NCI-H510A treated with DMSO at 0.1 percent for 48 hours (cell line): ENCODE measurements around the gene RCBTB1.
"Not testable (repeated sequence)": the region's sequence is repeated elsewhere in the genome, so short reads cannot be mapped to it uniquely, and the experiment has no call there.

ENCODE experiments used
- DNase-seq: peaks from one replicate; lab custom pipeline; 2025; lab: John Stamatoyannopoulos, UW

RCBTB1 gene

DNA sequence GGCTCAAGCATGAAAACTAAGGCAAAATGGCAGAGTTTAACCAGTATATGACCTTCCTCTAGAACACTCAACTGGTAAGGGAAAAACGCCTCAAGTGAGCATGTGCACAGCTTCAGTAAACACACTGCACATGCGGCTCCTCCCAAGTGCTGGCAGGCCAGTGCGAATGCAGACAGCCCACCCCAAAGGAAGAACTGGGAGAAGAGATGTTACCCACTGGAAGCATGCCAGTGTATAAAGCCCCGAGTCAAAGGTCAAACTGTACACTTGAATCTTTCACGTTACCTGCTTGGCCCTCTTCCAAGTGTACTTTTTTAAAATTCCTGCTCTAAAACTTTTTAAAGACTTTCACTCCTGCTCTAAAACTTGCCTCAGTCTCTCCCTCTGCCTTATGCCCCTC, 19.2 kb upstream of the RCBTB1 start:
- DNase-seq: no peak

DNA sequence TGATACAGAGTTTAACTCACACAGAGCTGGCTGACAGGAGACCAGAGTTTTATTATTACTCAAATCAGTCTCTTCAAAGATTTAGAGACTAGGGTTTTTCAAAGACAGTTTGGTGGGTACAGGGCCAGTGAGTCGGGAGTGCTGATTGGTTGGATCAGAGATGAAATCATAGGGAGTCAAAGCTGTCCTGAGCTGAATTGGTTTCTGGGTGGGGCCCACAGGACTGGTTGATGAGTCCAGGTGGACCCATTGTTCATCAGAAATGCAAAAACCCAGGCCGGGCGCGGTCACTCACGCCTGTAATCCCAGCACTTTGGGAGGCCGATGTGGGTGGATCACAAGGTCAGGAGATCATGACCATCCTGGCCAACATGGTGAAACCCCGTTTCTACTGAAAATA, 17.3 kb upstream of the RCBTB1 start:
- not testable (repeated sequence) for DNase-seq

DNA sequence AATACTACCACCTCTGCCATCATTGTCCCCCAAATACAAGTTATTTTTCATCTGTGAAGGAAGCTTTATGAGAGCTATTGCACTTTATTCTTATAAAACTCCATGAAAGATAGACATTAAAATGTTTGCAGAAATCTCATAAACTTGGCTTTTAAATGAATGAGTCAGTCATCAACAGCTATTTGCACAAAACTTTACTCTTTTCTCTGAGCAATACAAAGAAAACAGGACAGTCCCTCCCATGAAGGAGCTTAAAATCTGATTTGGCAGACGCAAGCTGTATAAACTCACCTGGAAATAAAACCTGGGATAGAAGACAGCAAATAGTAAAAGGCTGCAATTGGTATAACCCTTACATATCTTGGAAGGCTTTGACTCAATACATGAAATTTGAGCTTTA, 16.6 kb upstream of the RCBTB1 start:
- no peak for DNase-seq

DNA sequence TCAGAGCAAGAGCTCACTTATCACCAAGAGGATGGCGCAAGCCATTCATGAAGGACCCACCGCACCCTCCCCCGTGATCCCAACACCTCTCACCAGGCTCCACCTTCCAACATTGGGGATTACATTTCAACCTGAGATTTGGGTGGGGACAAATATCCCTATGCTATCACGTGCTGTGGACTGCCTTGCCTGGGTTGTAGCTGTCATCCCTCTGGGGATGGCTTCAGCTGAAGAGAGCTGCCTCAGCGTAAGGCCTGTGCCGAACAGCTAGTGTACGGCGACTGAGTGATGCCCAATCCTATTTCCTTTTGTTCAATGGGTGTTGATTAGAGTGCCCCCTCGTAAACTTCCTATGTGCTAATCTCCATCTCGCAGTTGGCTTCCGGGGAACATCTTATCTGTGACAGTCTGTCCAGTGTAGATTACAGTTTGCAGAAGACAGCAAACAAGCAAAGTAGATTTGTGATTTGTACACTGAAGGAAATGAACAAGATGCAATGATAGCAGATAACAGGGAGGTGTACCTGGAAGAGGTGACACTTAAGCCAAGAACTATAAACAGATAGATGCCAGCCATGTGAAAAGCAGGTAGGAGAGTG, 11.8 kb upstream of the RCBTB1 start:
- DNase-seq: no peak

DNA sequence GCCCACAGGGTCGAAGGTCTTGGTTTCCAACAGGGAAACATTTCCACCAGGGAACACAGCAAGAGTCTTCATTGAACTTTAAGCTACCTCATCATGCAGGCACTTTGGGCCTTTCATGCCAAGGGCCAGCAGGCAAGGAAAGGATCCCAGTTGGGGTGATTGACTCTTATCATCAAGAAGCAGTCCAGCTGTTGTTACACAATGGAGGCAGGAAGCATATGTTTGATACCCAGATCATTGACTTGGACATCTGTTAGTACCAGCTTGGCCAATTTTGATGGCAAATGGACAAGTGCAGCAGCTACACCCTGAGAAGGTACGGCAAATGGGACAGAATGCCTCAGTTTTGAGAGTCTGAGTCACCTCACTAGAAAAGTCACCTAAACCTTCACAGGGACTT, 10.9 kb upstream of the RCBTB1 start:
- no peak for DNase-seq

DNA sequence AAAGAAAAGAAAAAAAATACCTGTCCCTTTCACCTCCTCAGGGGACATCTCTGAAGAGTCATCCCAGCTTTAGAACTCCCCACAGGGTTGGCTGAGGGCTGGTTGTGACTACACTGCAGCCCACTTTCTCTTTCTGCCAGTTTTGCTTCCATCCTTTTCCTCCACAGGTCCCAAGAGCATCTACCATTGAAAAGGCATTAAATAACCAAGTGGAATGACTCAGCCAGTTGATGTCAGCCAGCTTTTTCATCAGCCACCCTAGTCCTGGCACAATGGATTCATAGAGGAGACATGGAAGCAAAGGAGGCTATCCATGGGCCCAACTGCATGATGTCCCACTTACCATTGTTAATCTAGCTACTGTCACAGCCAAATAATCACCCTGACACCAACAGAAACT, 9.2 kb upstream of the RCBTB1 start:
- DNase-seq: no peak

DNA sequence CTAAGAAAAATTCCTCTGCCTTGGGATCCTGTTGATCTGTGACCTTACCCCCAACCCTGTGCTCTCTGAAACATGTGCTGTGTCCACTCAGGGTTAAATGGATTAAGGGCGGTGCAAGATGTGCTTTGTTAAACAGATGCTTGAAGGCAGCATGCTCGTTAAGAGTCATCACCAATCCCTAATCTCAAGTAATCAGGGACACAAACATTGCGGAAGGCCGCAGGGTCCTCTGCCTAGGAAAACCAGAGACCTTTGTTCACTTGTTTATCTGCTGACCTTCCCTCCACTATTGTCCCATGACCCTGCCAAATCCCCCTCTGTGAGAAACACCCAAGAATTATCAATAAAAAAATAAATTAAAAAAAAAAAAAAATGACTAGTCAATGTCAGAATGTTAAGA, 8.5 kb upstream of the RCBTB1 start:
- not testable (repeated sequence) for DNase-seq

DNA sequence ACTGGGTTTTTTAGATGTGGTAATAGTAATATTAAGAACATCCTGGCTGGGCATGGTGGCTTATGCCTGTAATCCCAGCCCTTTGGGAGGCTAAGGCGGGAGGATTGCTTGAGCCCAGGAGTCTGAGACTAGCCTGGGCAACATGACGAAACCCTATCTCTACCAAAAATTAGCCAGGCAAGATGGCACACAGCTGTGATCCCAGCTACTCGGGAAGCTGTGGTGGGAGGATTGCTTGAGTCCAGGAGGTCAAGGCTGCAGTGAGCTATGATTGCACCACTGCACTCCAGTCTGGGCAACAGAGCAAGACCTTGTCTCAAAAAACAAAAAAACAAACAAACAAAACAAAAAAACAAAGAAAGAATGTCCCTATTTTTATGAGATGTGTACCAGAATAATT, 5.4 kb upstream of the RCBTB1 start:
- DNase-seq: not testable (repeated sequence)

DNA sequence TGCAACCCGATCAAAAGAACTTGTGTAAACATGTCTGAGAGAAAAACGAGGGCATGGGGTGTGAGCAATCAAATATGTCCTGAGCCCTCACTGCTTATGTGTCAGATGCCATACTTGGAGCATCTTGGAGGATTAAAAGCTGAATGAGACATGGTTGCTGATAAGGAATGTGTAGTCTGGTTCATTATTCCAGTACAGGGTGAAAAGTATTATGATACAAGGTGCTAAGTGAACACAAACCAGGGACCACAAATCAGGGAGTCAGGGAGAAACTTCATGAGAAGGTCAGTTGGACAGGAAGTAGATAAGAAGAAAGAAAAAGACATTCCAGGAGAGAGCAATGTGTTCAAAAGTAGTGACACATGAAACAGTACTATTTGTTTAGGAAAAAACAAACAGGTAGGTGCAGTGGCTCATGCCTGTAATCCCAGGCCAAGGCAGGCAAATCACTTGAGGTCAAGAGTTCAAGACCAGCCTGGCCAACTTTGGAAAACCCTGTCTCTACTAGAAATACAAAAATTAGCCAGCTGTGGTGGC, 2.0 kb upstream of the RCBTB1 start:
- DNase-seq: no peak

DNA sequence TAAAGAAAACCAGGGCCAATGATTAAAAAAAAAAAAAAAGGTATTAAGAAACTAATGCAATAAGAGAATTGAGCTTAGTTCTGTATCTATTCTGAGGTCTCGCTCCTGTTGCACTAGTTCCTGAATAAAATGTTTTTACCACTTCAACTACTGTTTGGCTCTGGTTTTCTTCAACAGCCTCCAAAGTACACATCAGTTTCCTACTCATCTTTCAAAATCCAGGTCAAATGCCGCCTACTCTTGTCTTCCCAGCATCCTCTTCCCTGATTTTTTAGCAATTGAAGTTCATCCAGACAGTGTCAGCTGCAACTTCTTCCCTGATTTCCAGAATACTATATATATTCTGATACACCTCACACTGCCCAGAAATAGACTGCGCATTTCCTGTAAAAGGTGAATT, 1.4 kb upstream of the RCBTB1 start:
- DNase-seq: peak; percentile 3

DNA sequence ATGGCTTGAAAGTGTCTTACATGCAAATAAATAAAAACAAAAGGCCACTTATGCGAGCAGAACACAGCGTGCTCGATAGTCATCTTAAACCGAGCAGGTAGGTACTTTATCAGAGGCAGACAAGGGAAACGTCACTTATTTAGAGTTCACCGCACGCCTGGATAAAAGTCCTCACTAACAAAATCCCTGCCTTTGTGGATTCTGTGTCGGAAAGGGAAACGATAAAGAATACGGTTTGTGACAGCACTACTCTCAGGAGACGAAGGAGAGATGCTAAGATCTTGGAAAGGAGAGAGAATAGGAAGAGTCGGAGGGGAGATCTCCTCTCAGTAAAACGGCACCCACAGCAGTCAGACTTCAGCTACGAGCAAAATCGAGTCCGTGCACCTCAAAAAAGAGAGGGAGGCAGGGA, 581 bp downstream of the RCBTB1 start:
- DNase-seq: peak; percentile 21

DNA sequence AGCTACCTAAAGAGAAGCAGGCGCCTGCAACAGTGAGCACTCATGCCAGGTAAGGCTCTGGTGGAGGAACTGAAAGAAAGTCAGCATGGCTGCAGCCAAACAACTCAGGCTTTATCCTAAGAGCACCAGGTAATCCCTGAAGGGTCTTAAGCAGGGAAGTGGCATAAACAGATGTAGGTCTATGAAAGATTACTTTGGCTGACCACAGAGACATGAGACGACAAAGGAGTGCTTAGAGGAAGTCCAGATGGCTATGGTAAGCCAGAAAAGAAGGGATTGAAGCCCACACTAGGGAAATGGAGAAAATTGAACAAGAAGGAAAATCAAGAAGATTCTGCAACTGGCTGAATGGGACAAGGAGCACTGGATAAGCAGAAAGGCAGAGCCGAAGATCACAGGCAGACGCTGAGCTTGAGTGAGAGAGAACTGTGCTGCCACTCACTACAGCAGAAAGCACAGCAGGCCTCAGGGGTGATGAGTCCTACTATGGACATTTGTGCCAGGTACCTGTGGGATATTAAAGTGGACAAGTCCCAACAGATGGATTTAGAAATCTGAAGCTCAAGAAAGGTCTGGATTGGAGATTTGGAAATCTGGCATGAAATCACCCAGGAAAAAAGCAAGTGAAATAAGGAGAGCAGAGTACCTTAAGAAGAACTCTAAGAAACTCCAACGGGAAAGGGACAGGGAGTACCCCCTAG, 4.2 kb downstream of the RCBTB1 start:
- DNase-seq: no peak

DNA sequence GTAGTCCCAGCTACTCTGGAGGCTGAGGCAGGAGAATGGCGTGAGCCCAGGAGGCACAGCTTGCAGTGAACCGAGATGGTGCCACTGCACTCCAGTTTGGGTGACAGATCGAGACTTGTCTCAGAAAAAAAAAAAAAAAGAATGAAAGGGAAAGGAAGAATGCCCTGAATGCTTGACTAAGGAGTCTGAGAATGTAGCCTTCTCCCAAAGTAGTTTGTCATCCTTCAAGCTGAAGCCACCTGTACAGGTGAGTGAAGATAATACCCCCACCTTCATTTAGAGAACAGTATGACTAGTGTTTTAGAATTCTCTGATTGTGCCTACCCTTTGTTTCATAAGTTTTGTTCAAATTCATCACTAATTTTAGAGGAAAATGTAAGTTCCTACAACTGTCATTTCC, 5.9 kb downstream of the RCBTB1 start:
- DNase-seq: no peak

DNA sequence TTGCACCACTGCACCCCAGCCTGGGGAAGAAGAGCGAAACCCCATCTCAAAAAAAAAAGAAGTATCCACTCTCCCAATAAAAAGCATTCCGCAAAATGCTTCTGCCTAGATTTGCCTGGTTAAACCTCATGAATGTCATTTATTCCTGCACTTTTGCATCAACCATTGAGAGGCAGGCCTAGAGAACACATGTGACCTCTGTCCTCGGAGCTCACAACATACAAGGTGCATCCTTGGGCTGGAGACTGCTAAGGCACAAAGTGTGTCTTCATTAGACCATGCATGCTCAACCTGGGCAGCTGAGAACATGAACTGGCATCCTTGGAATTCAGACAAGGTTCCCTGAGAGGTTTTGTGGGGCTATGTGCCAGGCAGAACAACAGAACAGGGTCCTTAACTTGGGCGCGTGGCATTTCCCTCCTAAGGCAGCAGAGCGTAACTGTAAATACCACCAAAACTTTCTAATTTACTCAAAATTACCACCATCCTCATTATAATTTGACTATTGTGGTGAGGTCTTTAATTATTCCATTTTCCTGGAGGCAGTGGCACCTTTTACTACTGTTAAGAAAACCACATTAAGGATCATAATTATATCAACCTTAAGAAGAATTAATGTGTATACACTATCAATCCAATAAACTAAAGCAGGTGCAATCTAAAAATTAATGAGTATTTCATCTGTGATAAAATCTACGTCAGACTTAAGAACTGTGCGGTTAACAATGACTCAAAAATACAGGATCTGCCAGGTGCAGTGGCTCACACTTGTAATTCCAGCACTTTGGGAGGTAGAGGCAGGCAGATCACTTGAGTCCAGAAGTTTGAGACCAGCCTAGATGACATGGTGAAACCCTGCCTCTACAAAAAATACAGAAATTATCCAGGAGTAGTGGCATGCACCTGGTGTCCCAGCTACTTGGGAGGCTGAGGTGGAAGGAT, 13.8 kb downstream of the RCBTB1 start:
- no peak for DNase-seq

DNA sequence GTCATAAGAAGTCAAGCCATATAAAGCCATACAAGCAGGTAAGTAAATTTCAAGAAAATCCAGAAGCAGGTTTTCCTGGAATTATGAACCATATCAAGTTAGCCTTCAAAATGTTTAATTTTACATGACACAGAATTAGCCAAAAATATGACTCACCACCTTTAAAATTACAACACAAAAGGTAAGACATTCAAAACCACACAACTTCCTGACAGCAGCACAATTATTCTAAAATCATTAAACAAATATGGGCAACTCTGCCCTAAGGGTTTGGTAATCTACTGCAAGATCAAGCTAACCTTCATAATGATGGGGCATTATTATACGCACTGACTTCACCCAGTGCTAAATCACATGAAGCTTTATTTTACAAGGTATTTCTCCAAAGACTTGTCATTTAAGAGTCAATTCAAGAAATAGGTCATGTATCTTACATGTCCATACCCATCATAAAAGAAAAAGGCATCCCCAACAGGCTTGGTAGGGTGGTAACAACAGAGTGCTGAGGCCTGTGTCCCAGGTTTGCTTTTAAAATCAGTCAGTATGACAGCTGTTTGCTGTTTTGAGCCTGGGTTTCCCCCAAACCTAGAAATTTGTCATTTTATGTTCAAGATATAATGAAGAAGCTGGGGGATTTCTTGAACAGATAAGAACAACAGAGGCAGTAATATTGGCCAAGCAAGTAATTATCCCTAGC, 15.2 kb downstream of the RCBTB1 start:
- DNase-seq: no peak

DNA sequence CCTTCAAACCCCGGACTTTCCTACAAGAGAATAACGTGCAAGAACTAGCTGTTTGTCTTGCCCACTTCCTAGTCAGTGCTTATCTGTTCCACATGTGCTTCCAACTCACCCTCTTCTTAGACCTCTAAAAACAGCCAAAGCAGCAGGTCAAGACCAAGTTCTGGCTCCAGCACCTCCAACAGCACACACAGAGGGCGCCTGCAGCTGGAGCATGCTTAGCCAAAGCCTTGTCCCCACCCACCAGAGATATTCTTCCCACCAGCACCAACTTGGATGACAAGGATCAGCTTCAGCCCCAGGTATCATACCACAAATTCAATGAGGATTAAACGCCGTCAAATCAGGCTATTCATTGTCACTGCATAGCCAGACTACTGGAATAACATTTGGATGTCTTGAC, 17.9 kb downstream of the RCBTB1 start:
- no peak for DNase-seq

DNA sequence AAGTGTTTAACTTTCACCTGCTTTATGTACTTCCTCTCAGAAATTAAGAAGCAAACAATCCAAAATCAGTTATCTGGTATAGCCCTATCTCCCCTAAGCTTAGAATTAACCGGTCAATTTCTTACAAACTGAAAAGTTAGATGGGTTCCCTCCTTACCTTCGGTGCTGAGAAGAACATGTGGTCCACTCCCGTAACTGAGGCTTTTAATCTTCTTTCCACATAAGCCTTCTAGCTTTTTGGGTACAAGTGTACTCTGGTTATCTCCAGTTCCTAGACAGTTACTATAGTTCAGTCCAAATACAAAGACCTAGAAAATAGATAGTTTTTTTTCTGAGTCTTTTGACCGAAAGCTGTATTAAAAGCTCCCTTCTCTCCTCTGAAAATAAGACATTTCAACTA, 18.9 kb downstream of the RCBTB1 start:
- no peak for DNase-seq

DNA sequence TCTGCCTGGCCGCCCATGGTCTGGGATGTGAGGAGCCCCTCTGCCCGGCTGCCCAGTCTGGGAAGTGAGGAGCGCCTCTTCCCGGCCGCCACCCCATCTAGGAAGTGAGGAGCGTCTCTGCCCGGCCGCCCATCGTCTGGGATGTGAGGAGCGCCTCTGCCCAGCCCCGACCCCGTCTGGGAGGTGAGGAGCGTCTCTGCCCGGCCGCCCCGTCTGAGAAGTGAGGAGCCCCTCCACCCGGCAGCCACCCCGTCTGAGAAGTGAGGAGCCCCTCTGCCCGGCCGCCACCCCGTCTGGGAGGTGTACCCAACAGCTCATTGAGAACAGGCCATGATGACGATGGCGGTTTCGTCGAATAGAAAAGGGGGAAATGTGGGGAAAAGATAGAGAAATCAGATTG, 19.9 kb downstream of the RCBTB1 start:
- not testable (repeated sequence) for DNase-seq

DNA sequence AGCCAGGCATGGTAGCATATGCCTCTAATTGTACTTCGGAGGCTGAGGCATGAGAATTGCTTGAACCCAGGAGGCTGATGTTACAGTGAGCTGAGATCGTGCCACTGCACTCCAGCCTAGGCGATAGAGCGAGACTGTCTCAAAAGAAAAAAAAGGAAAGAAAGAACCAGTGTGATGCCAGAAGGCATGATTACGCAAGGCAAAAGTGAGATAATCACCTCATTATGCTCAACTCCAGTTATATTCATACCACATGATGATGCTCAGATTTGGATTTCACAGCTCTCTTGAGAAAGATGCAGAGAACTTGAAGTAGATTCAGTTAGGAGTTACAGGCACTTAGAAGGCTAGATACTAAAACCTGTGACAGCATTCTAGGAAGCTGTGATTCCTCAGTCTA, 21.8 kb downstream of the RCBTB1 start:
- no peak for DNase-seq

DNA sequence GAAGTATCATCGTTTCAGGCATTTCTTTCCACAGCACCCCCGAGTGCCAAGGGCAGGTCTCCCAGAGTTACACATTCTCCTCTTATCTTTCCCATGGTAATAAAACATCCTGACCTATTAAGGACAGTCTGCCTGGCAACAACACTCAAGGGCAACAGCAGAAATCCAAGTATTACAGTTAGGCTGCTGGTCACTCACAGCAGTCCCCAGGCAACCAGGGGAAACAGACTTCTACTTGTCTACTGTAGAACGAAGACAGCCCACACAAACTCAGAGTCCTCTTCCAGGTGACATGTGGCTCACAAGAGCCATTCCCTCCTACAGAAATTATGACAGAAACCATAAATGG, 24.3 kb downstream of the RCBTB1 start:
- no peak for DNase-seq

DNA sequence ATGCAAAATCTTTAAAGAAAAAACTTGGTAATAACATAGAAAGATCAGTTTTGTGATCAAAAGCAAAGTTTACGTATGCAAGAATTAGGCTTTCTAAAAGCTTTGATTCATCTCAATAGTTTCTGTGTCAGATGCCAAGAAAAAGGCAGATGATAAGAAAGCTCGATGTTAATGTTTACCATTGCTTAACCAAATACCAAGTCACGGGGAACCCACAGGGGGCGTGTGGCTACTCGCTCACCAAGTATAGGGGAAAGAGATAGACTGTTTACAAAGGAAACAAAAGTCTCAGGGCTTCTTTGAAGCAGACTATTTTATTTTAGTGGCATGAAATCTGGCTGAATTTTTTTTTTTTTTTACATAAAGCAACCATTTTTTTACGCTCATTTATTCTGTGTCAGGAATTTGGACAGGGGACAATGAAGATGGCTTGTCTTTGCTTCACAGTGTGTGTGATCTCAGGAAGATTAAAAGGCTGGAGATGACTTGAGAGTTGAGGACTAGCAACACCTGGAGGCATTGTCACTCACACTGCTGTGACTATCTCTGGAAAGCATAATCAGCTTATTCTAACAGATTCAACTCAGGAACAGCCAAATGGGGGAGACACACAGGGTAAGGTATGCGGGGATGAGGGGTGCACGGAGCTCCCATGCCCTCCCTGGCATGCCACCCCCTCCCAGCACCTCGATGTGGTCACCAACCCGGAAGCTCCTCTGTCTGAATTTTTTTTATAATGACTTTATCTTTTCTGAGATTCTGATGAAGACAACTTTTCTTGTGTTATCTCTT, 24.9 kb downstream of the RCBTB1 start:
- DNase-seq: no peak
